NCI-H2081 (cell line): ENCODE measurements around the gene LOXL4.

Experiments
- DNase-seq, 2 experiments: peaks; one replicate each; lab custom pipeline; 2025; lab: John Stamatoyannopoulos, UW

LOXL4 gene

DNA sequence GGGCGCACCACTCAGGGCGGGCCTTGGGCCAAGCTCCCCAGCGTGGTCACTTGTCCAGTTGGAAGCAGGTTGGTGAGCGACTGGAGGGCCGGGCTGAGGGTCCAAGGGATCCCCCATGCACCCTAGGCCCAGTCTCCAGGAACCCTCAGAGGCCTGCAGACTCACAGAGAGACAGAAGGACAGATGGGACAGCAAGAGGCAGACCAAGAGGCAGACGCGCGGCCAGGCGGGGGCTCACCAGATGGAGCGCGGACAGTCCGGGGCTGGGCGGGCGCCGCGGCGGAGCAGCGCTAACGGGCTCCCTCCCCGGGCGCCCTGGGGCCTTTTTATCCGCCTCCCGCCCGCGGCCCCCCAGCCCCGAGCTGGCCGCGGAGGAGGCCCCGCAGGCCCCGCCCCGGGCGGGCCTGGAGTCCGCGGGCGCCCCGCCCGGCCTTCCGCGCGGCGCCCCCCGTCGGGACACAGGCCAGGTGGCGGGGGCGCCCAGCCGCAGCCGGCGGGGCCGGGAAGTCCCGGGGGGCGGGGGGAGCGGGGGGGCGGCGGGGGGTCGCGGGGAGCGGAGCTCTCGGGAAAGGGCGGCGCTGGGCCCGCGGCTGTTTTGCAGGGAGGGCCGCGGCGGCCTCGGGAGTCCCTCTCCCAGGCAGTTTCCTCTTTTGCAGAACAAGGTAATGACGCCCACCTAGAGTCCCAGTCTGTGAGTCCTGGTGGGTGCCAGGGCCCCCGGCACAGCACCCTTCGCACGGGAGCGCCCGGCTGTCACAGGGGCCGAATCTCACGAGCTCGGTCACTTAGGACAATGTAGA, at the start of gene LOXL4:
Gene LOXL4 (minus strand): TSS at position 301 of the 800 bp plus-strand sequence. CDS start 5,175 bp downstream, outside the sequence.
- DNase-seq: peak in 1 of 2 experiments; percentile 12

DNA sequence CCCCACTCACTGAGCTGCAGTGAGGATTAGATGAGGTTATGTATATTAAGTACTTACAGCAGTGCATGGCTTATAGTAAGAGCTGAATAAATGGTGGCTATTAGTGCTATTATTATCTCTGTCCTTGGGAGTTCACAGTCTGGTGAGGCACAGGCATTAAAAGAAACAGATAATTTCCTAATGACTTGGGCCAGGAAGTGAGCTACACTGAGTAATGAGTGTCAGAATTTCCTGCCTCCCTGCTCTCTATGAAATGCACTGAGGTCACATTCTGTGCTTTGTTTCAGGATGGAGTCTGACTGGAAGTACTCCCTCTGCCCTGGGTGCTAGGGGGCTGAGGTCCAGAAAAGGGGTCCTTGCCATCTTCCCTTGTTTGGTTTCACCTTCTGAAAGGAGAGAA, 48.7 kb upstream of the LOXL4 start:
- no peak for DNase-seq

GRCh38 chr10:98316170-98316569, 48.2 kb upstream of the LOXL4 start:
- no peak for DNase-seq

GRCh38 chr10:98314532-98315284, 46.7 kb upstream of the LOXL4 start:
- no peak for DNase-seq

DNA sequence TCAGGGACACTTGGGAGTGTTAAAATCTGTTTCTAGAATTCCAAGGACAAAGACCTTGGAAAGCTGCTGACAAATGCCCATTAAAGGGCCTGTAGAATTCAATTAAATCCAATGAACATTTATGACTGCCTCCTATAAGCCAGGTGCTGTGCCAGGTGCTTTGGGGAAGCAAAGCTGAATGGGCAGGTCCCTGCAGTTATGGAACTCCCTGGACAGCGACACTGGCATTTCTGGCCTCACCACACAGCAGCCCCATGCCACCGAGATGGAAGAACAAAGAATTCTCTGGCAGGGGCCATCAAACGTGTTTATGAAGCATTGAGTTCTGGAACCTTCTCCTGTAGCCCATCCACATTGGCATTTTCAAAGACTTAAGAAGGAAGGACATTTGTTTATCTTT, 45.6 kb upstream of the LOXL4 start:
- DNase-seq: no peak

DNA sequence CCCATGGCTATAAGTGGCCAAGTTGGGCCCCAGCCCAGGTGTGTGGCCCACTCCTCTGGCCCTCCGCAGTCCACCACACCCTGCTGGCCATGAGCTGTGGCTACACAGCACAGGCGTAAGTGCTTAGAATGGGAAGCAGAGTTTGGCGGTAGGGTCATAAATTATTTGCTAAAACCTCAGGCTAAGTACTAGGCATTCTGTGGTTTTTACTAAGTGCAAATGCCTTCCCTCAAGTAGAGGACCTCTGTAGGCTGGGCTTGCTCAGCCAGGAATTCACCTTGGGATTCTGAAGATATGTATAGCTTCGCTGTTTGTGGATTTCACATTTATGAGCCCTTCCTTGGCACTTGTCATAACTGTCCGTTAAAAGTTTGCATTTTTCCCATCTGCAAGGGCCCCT, 44.8 kb upstream of the LOXL4 start:
- no peak for DNase-seq

DNA sequence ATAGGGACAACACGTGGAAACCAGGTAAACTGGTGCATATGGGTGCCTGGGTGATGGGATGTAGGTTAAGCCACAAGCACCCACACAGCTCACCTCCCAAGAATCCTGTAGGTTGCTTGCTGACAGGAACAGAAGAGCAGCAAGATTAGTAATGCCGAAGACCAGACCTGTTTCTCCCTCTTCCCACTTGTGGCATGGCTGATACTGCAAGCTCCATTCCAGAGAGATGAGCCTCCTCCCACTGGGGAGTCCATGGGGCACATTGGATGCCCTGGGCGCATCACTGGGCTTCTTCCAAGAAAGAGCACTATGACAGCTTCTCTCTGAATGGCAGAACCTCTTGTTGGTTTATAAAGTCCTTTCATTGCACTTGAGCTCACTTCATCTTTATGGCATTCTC, 44.4 kb upstream of the LOXL4 start:
- no peak for DNase-seq

- DNase-seq: no peak
These were observed 42.7 kb upstream of the LOXL4 start for GRCh38 chr10:98310701-98311100.

DNA sequence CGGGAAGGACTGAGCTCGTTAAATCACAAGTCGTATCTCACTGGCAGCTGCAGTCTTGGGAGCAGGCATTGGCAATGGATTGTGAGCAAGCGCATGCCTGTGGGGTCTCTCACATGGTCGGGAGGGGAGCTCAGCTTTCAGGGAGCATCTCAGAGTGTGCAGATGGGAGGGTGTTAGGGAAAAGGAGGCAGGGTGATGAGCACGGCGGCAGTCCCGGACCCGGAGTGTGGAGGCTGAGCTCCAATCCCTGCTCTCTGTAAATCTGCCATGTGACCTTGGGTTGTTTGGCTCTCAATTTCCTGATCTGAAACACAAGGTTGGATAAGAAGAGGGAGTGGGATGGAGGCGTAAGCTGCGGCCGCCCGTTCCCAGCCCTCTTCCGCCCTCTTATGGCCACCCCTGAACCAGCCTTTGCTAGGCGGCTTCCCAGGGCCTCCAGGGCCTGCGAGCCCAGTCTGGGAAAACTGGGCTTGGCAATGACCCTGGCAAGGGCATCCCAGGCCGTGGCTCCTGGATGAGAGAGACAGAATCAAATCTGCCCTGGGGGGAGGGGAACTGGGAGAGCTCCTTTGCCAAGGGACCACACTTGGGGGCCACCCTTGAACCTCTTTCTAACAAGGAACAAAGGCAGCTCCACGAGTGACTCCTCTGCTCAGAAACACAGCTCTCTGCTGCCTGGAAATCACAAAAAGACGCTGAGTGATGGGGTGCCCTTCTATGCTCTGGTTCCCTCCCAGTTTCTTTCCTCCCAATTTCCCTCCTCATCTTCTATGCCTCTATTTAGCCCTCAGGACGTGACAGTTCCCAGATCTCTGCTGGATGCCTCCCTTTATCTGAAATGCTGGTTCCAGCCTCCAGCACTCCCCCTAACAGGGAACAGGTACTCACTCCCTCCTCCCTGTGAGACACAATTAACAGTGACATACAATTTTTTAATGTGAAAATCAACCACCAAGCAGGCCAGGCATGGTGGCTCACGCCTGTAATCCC, 41.7 kb upstream of the LOXL4 start:
- no peak for DNase-seq

DNA sequence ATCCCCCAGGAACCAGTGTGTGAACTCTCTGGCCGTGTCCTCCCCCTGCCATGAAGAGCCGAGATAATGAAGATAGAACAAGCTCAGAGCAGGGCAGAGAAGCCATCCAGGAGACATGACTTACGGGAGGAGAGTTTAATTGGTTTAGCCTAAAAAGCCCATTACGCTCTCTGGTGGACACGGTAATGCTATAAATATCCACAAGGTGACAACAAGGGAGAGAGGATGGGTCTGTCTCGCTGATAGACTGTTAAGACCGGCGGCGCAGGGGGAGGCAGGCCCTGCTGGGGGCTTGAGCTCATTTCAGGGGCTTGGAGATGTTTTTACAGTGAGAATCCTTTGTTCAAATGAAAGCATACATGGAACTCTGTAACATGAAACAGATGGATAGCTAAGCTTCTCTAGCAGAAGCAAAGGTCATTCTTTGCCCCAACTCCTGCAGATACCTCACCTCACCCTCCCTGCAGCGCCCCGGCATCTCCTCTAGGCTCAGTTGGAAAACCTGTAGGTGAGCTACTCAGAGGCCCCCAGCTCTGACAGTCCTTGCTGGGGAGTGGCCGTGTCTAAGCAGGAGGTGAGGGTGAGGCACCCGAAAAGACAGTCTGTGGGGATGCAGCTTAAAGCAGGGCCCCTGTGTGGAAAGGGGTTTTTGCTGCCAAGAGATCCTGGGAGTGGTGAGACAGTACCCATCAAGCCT, 40.8 kb upstream of the LOXL4 start:
- DNase-seq: no peak

- no peak for DNase-seq
These were observed 40.0 kb upstream of the LOXL4 start for GRCh38 chr10:98307916-98308541.

- no peak for DNase-seq
These were observed 38.5 kb upstream of the LOXL4 start for GRCh38 chr10:98306501-98306900.

DNA sequence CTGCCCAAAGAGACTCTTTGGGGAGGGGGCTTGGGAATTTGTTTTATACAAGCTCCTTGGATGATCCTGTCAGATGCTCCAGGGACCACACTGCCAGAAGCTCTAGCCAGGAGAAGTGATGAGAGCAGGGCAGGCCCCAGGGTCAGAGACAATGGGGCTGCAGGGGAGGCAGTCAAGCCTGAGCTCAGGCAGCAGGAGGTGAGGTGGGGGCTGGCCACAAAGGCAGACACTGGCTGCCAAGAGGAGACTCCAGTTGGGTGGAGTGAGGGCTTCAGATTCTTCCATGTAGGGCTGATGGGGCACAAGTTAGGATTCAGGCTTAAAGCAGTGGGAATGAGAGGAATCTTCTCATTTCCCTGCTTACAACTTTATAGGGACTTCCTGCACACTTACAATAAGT, 35.6 kb upstream of the LOXL4 start:
- no peak for DNase-seq

- no peak for DNase-seq
These were observed 34.9 kb upstream of the LOXL4 start for GRCh38 chr10:98302741-98303365.

DNA sequence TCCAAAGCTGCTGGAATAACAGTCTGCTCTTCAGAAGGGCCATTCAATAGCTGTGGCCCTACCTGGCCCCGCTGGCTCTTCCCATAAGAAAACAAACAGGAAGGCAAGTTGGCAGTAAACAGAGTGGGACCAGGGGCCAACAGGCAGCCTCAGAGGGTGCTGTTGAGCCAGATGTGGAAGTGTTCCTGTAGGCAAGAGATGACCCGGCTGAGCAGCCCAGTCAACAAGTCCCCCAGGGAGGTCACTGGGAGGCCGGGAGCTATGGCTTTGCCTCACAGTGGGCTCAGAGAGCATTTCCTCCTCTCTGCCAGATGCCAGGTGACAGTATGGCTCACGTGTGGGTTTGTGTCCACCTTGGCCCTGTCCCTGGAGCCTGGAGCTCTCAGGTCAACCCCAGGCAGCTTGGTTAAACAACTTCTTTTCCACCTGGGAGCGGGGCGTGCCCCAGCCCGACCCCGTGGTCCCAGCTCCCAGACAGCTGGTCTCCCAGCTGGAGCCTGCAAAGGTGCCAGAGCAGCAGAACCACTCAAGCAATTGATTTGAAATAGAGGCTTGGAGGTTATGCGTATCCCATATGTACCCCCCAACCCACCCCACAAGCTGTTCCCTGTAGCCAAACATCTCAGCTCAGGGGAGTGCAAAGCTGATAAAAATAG, 33.8 kb upstream of the LOXL4 start:
- no peak for DNase-seq

GRCh38 chr10:98300526-98301229, 32.7 kb upstream of the LOXL4 start:
- no peak for DNase-seq

- no peak for DNase-seq
These were observed 31.3 kb upstream of the LOXL4 start for GRCh38 chr10:98299341-98299740.

DNA sequence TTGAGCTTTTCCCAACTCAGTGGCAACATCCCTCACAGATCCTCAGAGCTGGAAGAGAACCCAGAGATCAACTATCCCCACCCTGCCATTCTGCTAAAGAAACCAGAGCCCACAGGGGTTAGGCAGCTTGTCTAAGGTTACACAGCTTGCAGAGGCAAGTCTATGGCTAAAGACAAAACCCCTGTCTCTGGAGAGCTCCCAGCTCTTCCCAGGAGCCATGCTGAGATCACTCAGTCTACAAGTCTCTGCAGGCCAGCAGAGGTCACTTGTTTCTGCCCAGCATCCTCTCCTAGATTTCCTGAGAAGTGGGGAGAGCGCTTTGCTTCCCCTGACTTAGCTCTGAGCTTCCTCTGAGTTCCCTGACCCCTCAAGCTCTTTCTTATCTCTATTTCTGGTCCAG, 28.5 kb upstream of the LOXL4 start:
- no peak for DNase-seq

GRCh38 chr10:98295907-98296306, 27.9 kb upstream of the LOXL4 start:
- DNase-seq: no peak
